ENCODE data around the gene UNC93B1. TPM values are rescaled to one million over a fixed set of nuclear protein-coding genes. Genes with fewer than 3 reads are reported as not detected.
A peak's percentile ranks its signal among the peaks of the same experiment; 100 is the strongest.
"Not testable (repeated sequence)": the region's sequence is repeated elsewhere in the genome, so short reads cannot be mapped to it uniquely, and the experiment has no call there.

Gene UNC93B1
- total RNA-seq, 4 donors from 2014 or later: 16.6 to 38.4 (median 31.6) TPM

- WGBS: 68% methylated on average over 39 of the region's 41 CpGs
- H3K4me1 ChIP-seq: peaks cover 0 to under 1% (median under 1%) of the 10 kb centered on the region in 4 donors
- no peak overlapping the region for H3K4me3 ChIP-seq
- H3K9me3 ChIP-seq: no peaks in the 10 kb centered on the region
- TF ChIP-seq POLR2A (IDR thresholded peaks at IDR 0.05; ENCODE audit: low read depth): no peak
- no peak for TF ChIP-seq POLR2AphosphoS5 (IDR thresholded peaks at IDR 0.05)
- TF ChIP-seq EP300 (IDR thresholded peaks at IDR 0.05): no peak
- TF ChIP-seq, protein P1, sequence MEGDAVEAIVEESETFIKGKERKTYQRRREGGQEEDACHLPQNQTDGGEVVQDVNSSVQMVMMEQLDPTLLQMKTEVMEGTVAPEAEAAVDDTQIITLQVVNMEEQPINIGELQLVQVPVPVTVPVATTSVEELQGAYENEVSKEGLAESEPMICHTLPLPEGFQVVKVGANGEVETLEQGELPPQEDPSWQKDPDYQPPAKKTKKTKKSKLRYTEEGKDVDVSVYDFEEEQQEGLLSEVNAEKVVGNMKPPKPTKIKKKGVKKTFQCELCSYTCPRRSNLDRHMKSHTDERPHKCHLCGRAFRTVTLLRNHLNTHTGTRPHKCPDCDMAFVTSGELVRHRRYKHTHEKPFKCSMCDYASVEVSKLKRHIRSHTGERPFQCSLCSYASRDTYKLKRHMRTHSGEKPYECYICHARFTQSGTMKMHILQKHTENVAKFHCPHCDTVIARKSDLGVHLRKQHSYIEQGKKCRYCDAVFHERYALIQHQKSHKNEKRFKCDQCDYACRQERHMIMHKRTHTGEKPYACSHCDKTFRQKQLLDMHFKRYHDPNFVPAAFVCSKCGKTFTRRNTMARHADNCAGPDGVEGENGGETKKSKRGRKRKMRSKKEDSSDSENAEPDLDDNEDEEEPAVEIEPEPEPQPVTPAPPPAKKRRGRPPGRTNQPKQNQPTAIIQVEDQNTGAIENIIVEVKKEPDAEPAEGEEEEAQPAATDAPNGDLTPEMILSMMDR (IDR thresholded peaks at IDR 0.05): no peak
- peaks cover 0 to 14% (median 0%) of the 10 kb centered on the region in 4 donors for H3K36me3 ChIP-seq
- intact Hi-C loops (cut with DNase I): no loop called here
- peaks cover 0 to 16% (median under 1%) of the 10 kb centered on the region in 4 donors for H3K27me3 ChIP-seq
- DNase-seq (ENCODE audit: extremely low spot score): no peak
- H3K27ac ChIP-seq (replicated peaks in 1 of 4): no peak overlapping the region
Observed at GRCh38 chr11:67996622-67997474, 7.0 kb downstream of the UNC93B1 start.

- Histone ChIP-seq H3K36me3 (peaks cover 0 to 14% (median 0%) of the 10 kb centered on the region in 4 donors), H3K27me3 (peaks cover 0 to 24% (median 4%) of the 10 kb centered on the region in 4 donors), H3K4me3 (no peak overlapping the region), H3K9me3 (no peaks in the 10 kb centered on the region), H3K4me1 (peaks cover 6 to 9% (median 8%) of the 10 kb centered on the region in 4 donors), H3K27ac (replicated peaks in 1 of 4) (no peak overlapping the region)
- DNase-seq (ENCODE audit: extremely low spot score): no peak
- 97% methylated on average over 11 of the region's 13 CpGs for WGBS
- no peak for TF ChIP-seq POLR2AphosphoS5 (IDR thresholded peaks at IDR 0.05)
- TF ChIP-seq, protein P1 (IDR thresholded peaks at IDR 0.05): no peak
- TF ChIP-seq EP300 (IDR thresholded peaks at IDR 0.05): no peak
- no peak for TF ChIP-seq POLR2A (IDR thresholded peaks at IDR 0.05; ENCODE audit: low read depth)
- intact Hi-C loops (cut with DNase I): no loop called here
Observed at GRCh38 chr11:67996051-67996450, 7.8 kb downstream of the UNC93B1 start.

GRCh38 chr11:67995579-67995978 lies 8.3 kb downstream of the UNC93B1 start:
- H3K9me3 ChIP-seq; H3K4me3 ChIP-seq; DNase-seq (ENCODE audit: extremely low spot score); H3K27ac ChIP-seq (replicated peaks in 1 of 4); intact Hi-C loops (cut with DNase I): not testable (repeated sequence)
- Histone ChIP-seq H3K27me3 (peaks cover 0 to 28% (median 5%) of the 10 kb centered on the region in 4 donors), H3K4me1 (peaks cover 8 to 13% (median 12%) of the 10 kb centered on the region in 4 donors), H3K36me3 (peaks cover 0 to 14% (median 0%) of the 10 kb centered on the region in 4 donors)
- WGBS: 88% methylated on average over 14 of the region's 14 CpGs

DNA sequence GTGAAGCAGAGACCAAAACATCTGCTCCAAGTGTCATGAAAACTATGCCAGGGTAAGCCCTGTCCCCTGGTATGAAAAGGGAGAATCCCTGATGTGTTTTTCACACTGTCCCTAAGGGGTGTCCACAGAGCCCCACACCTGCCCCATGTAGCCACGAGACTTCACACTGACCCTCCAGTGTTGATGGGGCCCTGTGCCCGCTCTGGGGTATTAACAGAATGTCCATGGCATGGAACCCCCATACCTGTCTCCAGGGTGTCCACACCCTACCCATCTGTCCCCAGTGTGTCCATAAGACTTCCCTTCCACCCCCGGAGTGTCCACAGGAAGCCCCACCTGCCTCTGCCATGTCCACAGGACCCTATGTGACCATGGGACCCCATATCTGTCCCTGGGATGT lies 8.8 kb downstream of the UNC93B1 start:
- DNase-seq (ENCODE audit: extremely low spot score); intact Hi-C loops (cut with DNase I): not testable (repeated sequence)
- 100% methylated on average over 1 of the region's 3 CpGs for WGBS

GRCh38 chr11:67994387-67994786 lies 9.5 kb downstream of the UNC93B1 start:
- Histone ChIP-seq H3K27me3 (peaks cover 0 to 35% (median 5%) of the 10 kb centered on the region in 4 donors), H3K36me3 (peaks cover 0 to 14% (median 0%) of the 10 kb centered on the region in 4 donors), H3K4me1 (peaks cover 8 to 13% (median 12%) of the 10 kb centered on the region in 4 donors)
- H3K27ac ChIP-seq (replicated peaks in 1 of 4); H3K9me3 ChIP-seq; intact Hi-C loops (cut with DNase I); H3K4me3 ChIP-seq; DNase-seq (ENCODE audit: extremely low spot score): not testable (repeated sequence)
- WGBS: 93% methylated on average over 3 of the region's 5 CpGs

More for the DNA sequence above, 8.8 kb downstream of the UNC93B1 start:
- Histone ChIP-seq H3K27me3 (peaks cover 0 to 30% (median 5%) of the 10 kb centered on the region in 4 donors), H3K36me3 (peaks cover 0 to 14% (median 0%) of the 10 kb centered on the region in 4 donors), H3K4me1 (peaks cover 8 to 13% (median 12%) of the 10 kb centered on the region in 4 donors)
- not testable (repeated sequence) for H3K27ac ChIP-seq (replicated peaks in 1 of 4); H3K9me3 ChIP-seq; H3K4me3 ChIP-seq

GRCh38 chr11:67993821-67994220 lies 10.1 kb downstream of the UNC93B1 start:
- H3K36me3 ChIP-seq: peaks cover 0 to 14% (median 0%) of the 10 kb centered on the region in 4 donors
- 40% methylated on average over 7 of the region's 12 CpGs for WGBS
- H3K4me3 ChIP-seq; DNase-seq (ENCODE audit: extremely low spot score); H3K27ac ChIP-seq (replicated peaks in 1 of 4); intact Hi-C loops (cut with DNase I); H3K9me3 ChIP-seq: not testable (repeated sequence)
- H3K4me1 ChIP-seq: peaks cover 8 to 13% (median 12%) of the 10 kb centered on the region in 4 donors
- peaks cover 0 to 35% (median 5%) of the 10 kb centered on the region in 4 donors for H3K27me3 ChIP-seq
- TF ChIP-seq, protein P1 (IDR thresholded peaks at IDR 0.05): peak; percentile 39 to 56 (median 39)

- H3K27me3 ChIP-seq: peaks cover 0 to 35% (median 5%) of the 10 kb centered on the region in 4 donors
- DNase-seq (ENCODE audit: extremely low spot score); intact Hi-C loops (cut with DNase I): not testable (repeated sequence)
Observed at GRCh38 chr11:67991347-67992121, 12.4 kb downstream of the UNC93B1 start.

More at GRCh38 chr11:67991347-67992121, 12.4 kb downstream of the UNC93B1 start:
- Histone ChIP-seq H3K4me3 (peak overlapping the region; percentile 32 to 42 (median 38)), H3K4me1 (peaks cover 8 to 13% (median 12%) of the 10 kb centered on the region in 4 donors), H3K36me3 (peaks cover 0 to 14% (median 0%) of the 10 kb centered on the region in 4 donors)
- not testable (repeated sequence) for H3K27ac ChIP-seq (replicated peaks in 1 of 4); H3K9me3 ChIP-seq
- 25% methylated on average over 24 of the region's 70 CpGs for WGBS

Data from esophagus muscularis mucosa (tissue), 4 donors.